HG03097 (cell line): ENCODE data around the gene PARVB.

Source experiments
- ATAC-seq: cut with Tn5 transposase; IDR thresholded peaks from one replicate; pipeline ENCODE4 v1.9.1; 2021; ENCODE audit not compliant: unreplicated experiment, low FRiP score

The PARVB gene

GRCh38 chr22:44206330-44206645 is 182.2 kb downstream of the PARVB start:
- no peak for ATAC-seq

- ATAC-seq = no peak
Observed at GRCh38 chr22:44206696-44207095, 182.6 kb downstream of the PARVB start.

- no peak for ATAC-seq
Observed at GRCh38 chr22:44207173-44207980, 183.3 kb downstream of the PARVB start.

DNA sequence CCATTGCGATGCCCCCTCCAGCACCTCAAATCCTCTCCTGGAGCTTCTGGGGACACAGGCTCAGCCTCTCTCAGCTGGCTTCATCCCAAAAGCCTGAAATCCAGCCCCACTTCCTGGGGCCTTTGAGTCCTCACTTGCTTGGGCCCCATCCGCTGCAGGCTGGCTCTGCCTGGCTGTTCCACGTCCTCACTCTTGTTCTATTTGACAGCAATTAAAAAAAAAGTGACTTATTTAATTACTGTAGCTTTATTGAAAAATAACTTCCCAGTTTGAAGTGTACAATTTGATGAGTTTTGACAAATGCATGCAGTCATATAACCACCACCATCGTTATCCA is 183.8 kb downstream of the PARVB start:
- no peak for ATAC-seq

DNA sequence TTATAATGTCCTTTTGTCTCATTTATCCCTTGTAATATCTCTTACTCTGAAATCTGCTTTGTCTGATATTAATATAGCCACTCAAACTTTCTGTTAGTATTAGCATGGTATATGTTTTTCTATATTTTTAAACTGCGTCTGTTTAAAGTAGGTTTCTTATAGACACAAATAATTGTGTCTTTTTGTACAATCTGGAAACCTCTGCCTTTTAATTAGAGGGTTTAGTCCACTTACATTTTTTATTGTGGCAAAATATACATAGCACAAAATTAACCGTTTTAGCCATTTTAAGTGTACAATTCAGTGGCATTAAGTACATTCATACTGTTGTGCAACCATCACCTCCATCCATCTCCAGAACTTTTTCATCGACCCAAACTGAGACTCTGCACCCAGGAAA is 185.2 kb downstream of the PARVB start:
- no peak for ATAC-seq

DNA sequence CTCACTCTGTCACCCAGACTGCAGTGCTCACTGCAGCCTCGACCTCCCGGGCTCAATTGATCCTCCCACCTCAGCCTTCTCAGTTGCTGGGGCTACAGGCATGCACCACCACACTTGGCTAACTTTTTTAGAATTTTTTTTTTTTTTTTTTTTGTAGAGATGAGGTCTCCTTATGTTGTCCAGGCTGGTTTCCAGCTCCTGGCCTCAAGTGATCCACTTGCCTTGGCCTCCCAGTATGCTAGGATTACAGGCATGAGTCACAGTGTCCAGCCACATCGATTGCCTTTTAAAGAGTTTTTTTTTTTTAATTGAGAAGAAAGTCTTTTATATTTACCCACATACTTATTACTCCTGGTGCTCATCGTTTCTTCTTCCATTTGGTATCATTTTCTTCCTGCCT is 186.6 kb downstream of the PARVB start:
- ATAC-seq = no peak

DNA sequence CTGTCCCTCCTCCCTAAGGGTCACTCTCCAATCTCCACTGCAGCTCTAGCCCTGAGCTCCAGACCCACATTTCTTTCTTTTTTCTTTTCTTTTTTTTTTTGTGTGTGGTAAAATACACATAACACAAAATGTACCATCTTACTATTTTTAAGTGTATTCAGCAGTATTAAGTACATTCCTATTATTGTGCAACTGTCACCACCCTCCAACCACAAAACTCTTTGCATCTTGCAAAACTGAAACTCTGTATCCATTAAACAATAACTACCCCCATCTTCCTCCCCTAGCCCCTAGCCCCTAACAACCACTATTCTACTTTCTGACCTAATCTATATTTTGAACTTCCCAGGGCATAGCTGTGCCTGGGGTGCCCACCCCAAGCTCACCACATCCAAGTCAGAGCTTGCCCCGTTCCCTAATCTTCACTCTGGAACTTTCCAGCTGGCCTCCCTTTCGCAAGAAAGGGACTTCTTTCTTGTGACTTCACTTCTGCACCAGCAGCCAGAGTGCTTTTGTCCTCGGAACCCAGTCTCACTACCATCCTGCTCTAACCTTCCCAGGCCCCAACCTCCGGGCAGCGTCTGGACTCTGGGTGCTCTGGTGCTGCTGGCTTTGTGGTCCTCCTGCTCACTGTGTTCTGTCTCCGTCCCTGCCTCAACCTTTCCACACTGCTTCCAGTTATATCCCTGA is 187.3 kb downstream of the PARVB start:
- ATAC-seq = no peak

DNA sequence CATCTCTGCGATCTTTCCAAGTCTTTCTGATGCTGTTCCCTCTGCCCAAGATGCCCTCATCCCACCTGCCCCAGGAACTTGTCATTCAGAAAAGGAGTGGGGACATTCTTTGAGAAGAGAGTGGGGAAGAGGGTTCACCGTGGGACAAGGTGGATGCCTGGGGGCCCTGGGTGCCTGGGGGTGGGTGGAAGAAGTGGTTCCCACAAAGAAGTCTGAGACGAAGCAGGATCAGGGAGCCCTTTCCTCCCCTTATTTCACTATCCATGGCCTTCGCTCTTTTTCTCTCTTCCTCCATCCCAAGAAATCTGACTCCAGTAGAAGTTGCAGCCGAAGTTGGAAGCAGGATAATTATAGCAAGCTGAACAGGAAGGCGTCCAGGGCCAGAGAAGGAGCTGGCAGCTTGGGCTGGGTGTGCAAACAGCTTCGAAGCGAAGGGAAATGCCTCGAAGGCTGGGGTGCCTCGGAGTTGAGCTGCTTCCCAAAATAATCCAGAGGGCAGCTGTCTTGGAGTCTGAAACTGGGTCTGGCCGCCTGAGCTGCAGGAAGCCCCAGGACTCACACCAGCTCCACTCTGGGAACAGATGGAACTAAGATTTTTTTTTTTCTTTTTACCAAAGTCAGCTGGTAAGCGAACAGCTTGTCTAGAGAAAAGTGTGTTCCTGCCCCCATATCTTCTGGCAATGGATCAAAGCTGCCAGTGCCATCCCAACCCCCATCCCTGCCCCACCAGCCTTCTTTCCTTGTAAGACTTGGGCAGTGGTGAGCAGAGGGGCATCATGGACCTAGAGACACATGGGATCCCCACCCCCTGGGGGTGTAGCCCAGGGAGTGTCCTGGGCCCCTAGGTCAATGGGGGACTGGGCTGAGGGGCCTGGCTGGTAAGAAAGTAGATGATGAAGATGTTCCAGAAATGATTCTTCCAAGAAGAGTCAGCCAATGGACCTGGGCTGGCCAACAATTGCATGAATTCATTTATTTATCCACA is 188.1 kb downstream of the PARVB start:
- no peak for ATAC-seq

- no peak for ATAC-seq
Observed at GRCh38 chr22:44212936-44213335, 188.8 kb downstream of the PARVB start.

DNA sequence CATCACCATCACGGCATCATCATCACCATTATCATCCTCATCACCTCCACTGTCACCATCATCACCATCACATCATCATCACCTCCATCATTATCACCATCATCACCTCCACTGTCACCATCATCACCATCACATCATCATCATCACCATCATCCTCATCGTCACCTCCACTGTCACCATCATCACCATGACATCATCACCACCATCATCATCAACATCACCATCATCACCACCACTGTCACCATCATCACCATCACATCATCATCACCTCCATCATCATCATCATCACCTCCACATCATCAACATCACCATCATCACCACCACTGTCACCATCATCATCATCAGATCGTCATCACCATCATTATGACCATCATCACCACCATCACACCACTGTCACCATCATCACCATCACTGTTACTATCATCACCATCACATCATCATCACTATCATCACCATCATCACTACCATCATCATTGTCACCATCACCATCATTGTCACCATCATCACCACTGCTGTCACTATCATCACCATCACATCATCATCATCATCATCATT is 189.5 kb downstream of the PARVB start:
- no peak for ATAC-seq

- ATAC-seq = no peak
Observed at GRCh38 chr22:44214187-44214586, 190.1 kb downstream of the PARVB start.

DNA sequence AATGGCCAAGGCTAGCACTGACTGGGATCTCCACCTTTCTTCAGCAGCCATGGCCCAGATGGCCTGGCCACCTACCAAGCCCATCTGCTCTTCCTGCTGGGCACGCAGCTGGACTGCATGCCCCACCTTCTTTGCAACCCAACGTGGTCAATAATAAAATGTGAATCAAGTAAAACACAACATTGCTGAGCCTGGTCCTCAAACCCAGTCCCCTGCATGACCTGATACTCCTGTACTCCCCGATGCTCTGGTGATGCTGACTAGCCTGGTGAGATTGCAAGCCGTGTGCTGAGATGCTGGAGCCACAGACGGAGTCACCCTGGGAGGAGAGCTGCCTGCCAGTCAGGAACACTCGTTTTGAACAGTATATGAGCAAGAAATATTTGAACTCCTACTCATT is 190.7 kb downstream of the PARVB start:
- no peak for ATAC-seq

GRCh38 chr22:44215287-44215686 is 191.2 kb downstream of the PARVB start:
- ATAC-seq = no peak

DNA sequence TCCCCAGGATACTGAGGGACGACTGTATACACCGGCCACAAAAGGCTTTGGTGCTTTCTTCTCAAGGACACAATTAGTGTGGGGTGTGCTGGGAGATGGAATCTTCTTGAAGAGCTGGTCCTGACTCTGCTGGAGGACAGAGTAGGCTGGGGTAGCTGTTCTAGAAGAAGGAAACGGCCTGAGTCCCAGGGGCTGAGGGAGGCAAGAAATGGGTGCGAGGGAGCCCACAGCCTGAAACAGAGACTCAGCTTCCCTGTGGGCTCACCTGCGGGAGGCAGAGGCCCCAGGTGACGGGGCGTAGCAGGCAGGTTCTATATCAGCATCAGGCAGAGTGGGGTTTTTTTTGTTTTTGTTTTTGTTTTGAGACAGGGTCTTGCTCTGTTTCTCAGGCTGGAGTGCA is 193.2 kb downstream of the PARVB start:
- ATAC-seq = no peak

DNA sequence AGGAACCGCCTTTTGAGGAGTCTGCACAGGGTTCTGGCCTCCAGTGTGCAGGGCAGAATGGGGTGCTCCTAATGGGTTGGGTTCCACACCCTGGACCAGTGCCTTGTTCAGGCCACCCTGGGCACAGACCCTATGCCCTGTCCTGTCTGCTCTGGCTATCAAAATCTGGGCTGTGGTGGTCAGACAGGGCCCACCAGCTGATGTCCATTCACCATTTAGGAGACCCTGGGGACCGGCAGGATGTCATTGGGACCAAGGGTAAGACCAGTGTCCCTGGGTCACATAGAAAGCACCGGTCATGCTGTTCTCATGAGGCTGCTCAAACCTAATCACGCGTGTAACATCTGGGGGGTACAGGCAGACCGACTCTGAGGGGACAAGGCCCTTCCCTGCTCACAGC is 194.0 kb downstream of the PARVB start:
- ATAC-seq = no peak

DNA sequence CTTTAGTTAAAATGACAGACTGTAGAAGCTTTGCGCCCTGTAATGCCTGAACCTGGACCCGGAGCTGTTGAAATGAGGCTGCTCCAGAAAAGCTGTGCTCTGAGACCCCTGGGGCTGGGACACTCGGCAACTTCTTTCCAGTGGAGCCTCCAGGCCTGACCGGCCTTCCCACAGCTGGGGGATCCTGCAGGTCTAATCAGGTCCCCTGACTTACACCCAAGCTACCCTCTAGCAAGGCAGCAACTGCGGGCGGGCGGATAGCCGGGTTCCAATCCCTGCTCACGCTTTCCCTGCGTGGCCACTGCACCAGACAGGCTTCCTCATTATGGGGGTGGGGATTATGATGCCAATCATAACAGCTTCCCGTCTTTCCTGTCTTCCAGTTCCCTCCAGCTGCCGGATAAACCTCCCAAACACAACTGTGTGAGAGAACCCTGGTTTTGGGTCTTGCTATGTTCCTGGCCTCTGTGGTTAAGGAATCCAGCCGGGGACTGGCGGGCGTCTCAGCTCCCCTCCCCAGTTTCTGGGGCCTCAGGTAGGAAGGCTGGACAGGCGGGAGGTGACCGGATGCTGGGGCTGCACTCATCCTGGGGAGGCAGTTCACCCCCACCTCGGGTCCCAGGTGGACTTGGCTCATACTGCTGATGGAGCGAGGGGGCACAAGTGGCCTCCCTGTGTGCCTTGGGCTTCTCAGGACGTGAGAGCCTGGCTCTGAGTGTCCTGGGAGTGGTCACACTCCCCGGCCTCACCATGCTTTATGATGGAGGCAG is 195.2 kb downstream of the PARVB start:
- no peak for ATAC-seq

DNA sequence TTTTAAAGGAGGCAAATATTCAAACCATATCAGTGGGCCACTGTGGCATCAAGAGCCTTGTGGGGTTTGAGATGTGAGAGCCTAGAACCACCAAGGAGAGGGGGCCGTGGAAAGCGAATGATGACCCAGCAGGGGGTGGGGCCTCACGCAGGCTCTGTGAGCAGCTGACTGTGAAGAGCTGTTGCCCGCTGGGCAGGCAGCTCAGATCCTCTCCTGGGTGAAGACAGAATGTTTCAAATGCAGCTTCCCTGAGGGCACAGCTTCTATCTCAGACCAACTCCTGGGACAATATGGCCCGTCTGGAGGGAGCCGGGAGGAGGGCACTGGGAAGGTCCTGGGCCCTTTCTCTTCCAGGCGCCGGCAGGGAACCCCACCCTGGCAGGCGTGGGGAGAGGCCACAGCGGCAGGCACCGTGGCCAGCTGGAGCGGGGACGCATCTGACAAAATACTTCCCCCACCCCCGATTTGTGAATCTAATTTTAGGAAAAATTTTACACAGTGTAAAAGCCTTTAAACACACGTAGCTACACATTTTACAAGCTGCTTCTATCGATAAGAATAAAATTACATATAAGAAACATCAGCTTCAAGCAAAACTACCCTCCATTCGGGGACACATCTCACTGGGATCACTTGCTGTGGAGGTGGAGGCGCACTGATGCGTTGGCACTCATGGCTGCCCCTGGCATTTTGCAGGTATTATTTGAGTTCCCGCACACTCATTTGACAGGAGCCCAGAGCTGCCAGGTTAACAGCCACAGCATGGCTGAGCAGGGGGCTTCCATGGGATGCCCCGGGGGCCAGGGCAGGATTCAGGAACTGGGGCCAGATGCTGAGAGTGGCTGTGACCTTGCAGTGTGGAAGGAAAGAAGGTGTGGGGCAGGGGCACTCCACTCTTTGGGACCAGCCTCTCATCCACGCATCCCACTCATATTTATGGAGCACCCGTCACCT is 196.9 kb downstream of the PARVB start:
- ATAC-seq = no peak

DNA sequence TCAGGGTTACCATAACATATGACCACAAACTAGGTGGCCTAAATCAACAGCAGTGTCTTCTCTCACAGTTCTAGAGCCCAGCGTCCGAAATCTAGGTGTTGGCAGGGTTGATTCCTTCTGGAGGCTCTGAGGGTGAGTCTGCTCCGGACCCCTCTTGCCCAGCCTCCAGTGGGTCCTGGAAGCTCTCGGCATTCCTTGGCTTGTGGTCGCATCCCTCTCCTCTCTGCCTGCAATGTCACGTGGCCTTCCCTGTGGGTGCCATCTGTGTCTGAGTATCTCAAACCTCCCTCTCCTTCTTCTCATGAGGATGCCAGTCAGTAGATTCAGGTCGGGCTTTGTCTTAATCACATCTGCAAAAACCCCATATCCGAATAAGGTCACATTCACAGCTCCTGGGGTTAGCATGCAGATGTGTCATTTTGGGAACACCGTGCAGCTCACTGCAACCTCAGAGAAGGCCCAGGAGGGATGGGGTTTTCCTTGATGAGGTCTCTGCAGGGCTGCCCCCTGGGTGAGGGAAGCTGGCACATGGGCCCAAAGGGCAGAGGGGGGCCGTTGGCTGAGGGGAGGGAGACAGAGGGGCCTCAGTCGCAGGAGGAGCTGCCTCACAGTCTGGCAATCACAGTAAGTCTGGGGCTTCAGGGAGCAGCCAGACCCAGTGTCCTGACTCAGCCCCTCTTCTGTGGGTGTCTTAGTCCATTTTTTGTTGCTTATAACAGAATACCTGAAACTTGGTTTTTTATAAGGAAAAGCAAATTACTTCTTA is 197.8 kb downstream of the PARVB start:
- ATAC-seq = no peak
